ENCODE measurements around the gene C2orf69.

GRCh38 chr2:199928626-199929025, 17.5 kb downstream of the C2orf69 start:
- TF ChIP-seq TBP (IDR thresholded peaks at IDR 0.05; ENCODE audit: low read depth, low read length) (no peak), JUND (IDR thresholded peaks at IDR 0.05; ENCODE audit: low read length) (no peak), SRF (IDR thresholded peaks at IDR 0.05; ENCODE audit: low read depth, low read length) (no peak), ATF3 (IDR thresholded peaks at IDR 0.05; ENCODE audit: insufficient read depth, low read depth, low read length) (no peak), CTCF (IDR thresholded peaks at IDR 0.05; ENCODE audit: control extremely low read depth in 1 of 3, insufficient read depth in 1 of 3, low read depth in 1 of 3, low read length in 3 of 3) (no peak), POLR2AphosphoS5 (IDR thresholded peaks at IDR 0.05; ENCODE audit: low read depth, low read length) (no peak), EZH2 (IDR thresholded peaks at IDR 0.05; ENCODE audit: low read depth, low read length, severe bottlenecking) (no peak), BCL11A (IDR thresholded peaks at IDR 0.05; ENCODE audit: low read depth in 2 of 2, low read length in 2 of 2) (no peak), POLR2A (IDR thresholded peaks at IDR 0.05; ENCODE audit: control extremely low read depth in 1 of 2, low read depth in 2 of 2, low read length in 2 of 2) (no peak), EP300 (IDR thresholded peaks at IDR 0.05; ENCODE audit: borderline replicate concordance in 1 of 2, low read depth in 2 of 2, low read length in 2 of 2) (no peak), BACH1 (IDR thresholded peaks at IDR 0.05; ENCODE audit: low read length) (no peak), TAF1 (IDR thresholded peaks at IDR 0.05; ENCODE audit: low read depth, low read length) (no peak), TCF12 (IDR thresholded peaks at IDR 0.05; ENCODE audit: low read depth, low read length) (no peak)

All from H1 (cell line).